GM23338 (cell line): ENCODE data around the gene ATP7A. TPM values are rescaled to one million over a fixed set of nuclear protein-coding genes. Genes with fewer than 3 reads are reported as not detected.

Source experiments
- ATAC-seq: fragments of 200-7000 bp; cut with Tn5 transposase; 3 replicates; pipeline ENCODE4 v1.9.1; 2020
- DNase-seq: peaks from one replicate; pipeline ENCODE4 v3.0.0-alpha.2; 2015; ENCODE audit warnings: low spot score
- H2AFZ ChIP-seq: fragments of 200-600 bp; sonication (generic); 2 replicates; pipeline ENCODE4 v1.8.0; 2016; ENCODE audit warnings: antibody characterized with exemption, mild to moderate bottlenecking, moderate library complexity
- H3F3A ChIP-seq: fragments of 200-600 bp; sonication (generic); replicated peaks from 2 replicates; pipeline ENCODE4 v1.8.0; 2017; ENCODE audit warnings: antibody characterized with exemption, mixed run types, low read depth
- H3K27ac ChIP-seq: fragments of 200-600 bp; sonication (generic); 2 replicates; pipeline ENCODE4 v1.6.1; 2016; ENCODE audit warnings: low read depth
- H3K27me3 ChIP-seq: fragments of 200-600 bp; sonication (generic); 2 replicates; pipeline ENCODE4 v1.8.0; 2016; ENCODE audit warnings: mild to moderate bottlenecking, mixed run types, moderate library complexity; ENCODE audit not compliant: insufficient read depth
- H3K36me3 ChIP-seq: fragments of 200-600 bp; sonication (generic); 2 replicates; pipeline ENCODE4 v1.8.0; 2016; ENCODE audit warnings: mild to moderate bottlenecking; ENCODE audit not compliant: insufficient read depth
- H3K4me1 ChIP-seq: fragments of 200-600 bp; sonication (generic); 2 replicates; pipeline ENCODE4 v1.8.0; 2016; ENCODE audit warnings: mild to moderate bottlenecking, moderate library complexity; ENCODE audit not compliant: insufficient read depth
- H3K4me2 ChIP-seq: fragments of 200-600 bp; sonication (generic); 2 replicates; pipeline ENCODE4 v1.7.1; 2017; ENCODE audit warnings: mixed run types
- H3K4me3 ChIP-seq: fragments of 200-600 bp; sonication (generic); 2 replicates; pipeline ENCODE4 v1.6.1; 2016; ENCODE audit warnings: mixed run types
- H3K79me2 ChIP-seq: fragments of 200-600 bp; sonication (generic); replicated peaks from 2 replicates; pipeline ENCODE4 v1.8.0; 2017; ENCODE audit warnings: mild to moderate bottlenecking; ENCODE audit not compliant: insufficient read depth
- H3K9me2 ChIP-seq: fragments of 200-600 bp; sonication (generic); 2 replicates; pipeline ENCODE4 v1.8.0; 2017; ENCODE audit not compliant: insufficient read depth
- H4K20me1 ChIP-seq: fragments of 200-600 bp; sonication (generic); replicated peaks from 2 replicates; pipeline ENCODE4 v1.8.0; 2017; ENCODE audit warnings: mild to moderate bottlenecking; ENCODE audit not compliant: insufficient read depth
- H3K27ac Mint-ChIP-seq: 2 replicates; pipeline ENCODE4 v1.8.0; 2020; ENCODE audit warnings: inconsistent platforms, mild to moderate bottlenecking, moderate library complexity, mixed read lengths
- H3K27me3 Mint-ChIP-seq: 3 replicates; pipeline ENCODE4 v1.8.0; 2022; ENCODE audit warnings: low read depth, mild to moderate bottlenecking, moderate library complexity, mixed read lengths, inconsistent platforms; ENCODE audit not compliant: insufficient read depth, poor library complexity
- H3K36me3 Mint-ChIP-seq: 3 replicates; pipeline ENCODE4 v1.8.0; 2021; ENCODE audit warnings: low read depth, mild to moderate bottlenecking, inconsistent platforms, moderate library complexity, mixed read lengths
- H3K4me1 Mint-ChIP-seq: 3 replicates; pipeline ENCODE4 v1.8.0; 2020; ENCODE audit warnings: mild to moderate bottlenecking, inconsistent platforms, mixed read lengths
- H3K4me3 Mint-ChIP-seq: 3 replicates; pipeline ENCODE4 v1.8.0; 2021; ENCODE audit warnings: moderate library complexity, mild to moderate bottlenecking, inconsistent platforms, mixed read lengths
- H3K9me3 Mint-ChIP-seq: 3 replicates; pipeline ENCODE4 v1.8.0; 2020; ENCODE audit warnings: moderate library complexity, mild to moderate bottlenecking, inconsistent platforms, mixed read lengths
- CREB1 ChIP-seq: fragments of 250-450 bp; sonication (Bioruptor Pico); IDR thresholded peaks from 2 replicates; pipeline ENCODE4 v1.5.0; 2020; ENCODE audit warnings: low read depth, mild to moderate bottlenecking, moderate library complexity
- EZH2 ChIP-seq: fragments of 200-600 bp; sonication (generic); IDR thresholded peaks from one replicate; pipeline ENCODE4 v1.8.0; 2017; ENCODE audit warnings: antibody characterized with exemption, mild to moderate bottlenecking, low read depth; ENCODE audit not compliant: unreplicated experiment
- JUNB ChIP-seq: IDR thresholded peaks from one replicate; pipeline ENCODE4 v1.6.1; 2016; ENCODE audit warnings: antibody characterized with exemption; ENCODE audit not compliant: unreplicated experiment
- NANOG ChIP-seq: IDR thresholded peaks from 2 replicates; pipeline ENCODE4 v1.6.1; 2016; ENCODE audit warnings: antibody characterized with exemption, borderline replicate concordance
- STAT1 ChIP-seq: IDR thresholded peaks from one replicate; pipeline ENCODE4 v1.6.1; 2016; ENCODE audit warnings: antibody characterized with exemption; ENCODE audit not compliant: unreplicated experiment
- polyA plus RNA-seq: library from polyadenylated mRNA; unstranded; fragments of >200 nt; fragmentation: Nextera tagmentation; extraction: Ambion mirVana; gene quantifications from 2 replicates; pipeline ENCODE4 v1.2.1, GENCODE V29; 2016
- total RNA-seq: library from RNA; depleted of rRNA; stranded (reverse); fragments of >200 nt; shearing (Covaris generic); gene quantifications from 2 replicates; pipeline ENCODE4 v1.2.3, GENCODE V29; 2014
- TF ChIP-seq, protein P1 (sequence below): IDR thresholded peaks from one replicate; pipeline ENCODE4 v1.6.1; 2018; ENCODE audit warnings: antibody characterized with exemption; ENCODE audit not compliant: unreplicated experiment
- TF ChIP-seq, protein P2 (sequence below), 2 experiments: fragments of 200-600 bp in 1 of 2; sonication (generic) in 1 of 2; conservative IDR thresholded peaks; 2 replicates each; pipeline versions ENCODE4 v1.5.1 to v1.6.1; 2016 to 2017; ENCODE audit warnings: antibody characterized with exemption in 2 of 2, low read depth in 2 of 2, mild to moderate bottlenecking in 2 of 2, moderate library complexity in 1 of 2
- TF ChIP-seq, protein P3 (sequence below): IDR thresholded peaks from 2 replicates; pipeline ENCODE4 v1.6.1; 2016; ENCODE audit warnings: antibody characterized with exemption

ATP7A gene
- total and polyA plus RNA-seq, 2 experiments from 2014 or later = 2.2 to 3.1 TPM

DNA sequence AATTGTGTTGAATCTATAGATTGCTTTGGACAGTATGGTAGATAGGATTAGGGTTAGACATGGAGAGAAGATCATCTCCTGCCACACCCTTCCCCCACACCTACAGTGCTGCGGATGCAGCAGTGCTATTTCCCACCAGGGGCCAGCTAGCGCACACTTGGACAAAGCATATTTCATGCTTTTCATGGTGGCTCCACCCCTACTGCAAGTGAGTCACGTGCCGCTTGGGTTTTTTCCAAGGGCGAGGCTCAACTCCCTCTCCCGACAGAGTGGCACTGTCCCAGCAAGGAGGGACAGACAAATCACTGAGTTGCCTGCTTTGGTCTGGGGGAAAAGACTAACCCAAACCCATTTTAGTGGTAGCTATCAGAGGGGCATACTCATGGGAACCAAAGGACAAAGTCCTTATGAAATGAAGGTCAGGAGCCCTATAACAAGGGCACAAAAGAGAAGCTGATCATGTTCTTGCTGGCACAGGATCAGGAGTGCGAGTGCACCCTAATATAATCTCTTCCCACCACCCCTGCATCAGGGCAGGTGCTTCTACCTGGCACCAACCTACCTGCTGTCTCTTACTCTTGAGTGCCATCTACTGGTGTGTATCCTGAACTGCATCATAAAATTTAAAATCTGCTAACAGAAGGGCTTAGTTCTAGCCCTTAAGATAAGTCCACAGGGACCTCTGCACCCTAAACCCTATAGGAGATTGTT lies 114.0 kb downstream of the ATP7A start:
- Mint-ChIP-seq H3K27ac (no peak overlapping the region; the same call in 1 of the 2 replicates), H3K36me3 (no peaks in the 10 kb centered on the region), H3K4me3 (no peak overlapping the region), H3K27me3 (peaks cover 3% of the 10 kb centered on the region), H3K9me3 (no peaks in the 10 kb centered on the region), H3K4me1 (no peaks in the 10 kb centered on the region; the same call in 2 of the 3 replicates)
- TF ChIP-seq STAT1 (no peak), EZH2 (no peak), CREB1 (no peak), NANOG (no peak)
- TF ChIP-seq, protein P1, sequence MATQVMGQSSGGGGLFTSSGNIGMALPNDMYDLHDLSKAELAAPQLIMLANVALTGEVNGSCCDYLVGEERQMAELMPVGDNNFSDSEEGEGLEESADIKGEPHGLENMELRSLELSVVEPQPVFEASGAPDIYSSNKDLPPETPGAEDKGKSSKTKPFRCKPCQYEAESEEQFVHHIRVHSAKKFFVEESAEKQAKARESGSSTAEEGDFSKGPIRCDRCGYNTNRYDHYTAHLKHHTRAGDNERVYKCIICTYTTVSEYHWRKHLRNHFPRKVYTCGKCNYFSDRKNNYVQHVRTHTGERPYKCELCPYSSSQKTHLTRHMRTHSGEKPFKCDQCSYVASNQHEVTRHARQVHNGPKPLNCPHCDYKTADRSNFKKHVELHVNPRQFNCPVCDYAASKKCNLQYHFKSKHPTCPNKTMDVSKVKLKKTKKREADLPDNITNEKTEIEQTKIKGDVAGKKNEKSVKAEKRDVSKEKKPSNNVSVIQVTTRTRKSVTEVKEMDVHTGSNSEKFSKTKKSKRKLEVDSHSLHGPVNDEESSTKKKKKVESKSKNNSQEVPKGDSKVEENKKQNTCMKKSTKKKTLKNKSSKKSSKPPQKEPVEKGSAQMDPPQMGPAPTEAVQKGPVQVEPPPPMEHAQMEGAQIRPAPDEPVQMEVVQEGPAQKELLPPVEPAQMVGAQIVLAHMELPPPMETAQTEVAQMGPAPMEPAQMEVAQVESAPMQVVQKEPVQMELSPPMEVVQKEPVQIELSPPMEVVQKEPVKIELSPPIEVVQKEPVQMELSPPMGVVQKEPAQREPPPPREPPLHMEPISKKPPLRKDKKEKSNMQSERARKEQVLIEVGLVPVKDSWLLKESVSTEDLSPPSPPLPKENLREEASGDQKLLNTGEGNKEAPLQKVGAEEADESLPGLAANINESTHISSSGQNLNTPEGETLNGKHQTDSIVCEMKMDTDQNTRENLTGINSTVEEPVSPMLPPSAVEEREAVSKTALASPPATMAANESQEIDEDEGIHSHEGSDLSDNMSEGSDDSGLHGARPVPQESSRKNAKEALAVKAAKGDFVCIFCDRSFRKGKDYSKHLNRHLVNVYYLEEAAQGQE = no peak
- TF ChIP-seq, protein P2, sequence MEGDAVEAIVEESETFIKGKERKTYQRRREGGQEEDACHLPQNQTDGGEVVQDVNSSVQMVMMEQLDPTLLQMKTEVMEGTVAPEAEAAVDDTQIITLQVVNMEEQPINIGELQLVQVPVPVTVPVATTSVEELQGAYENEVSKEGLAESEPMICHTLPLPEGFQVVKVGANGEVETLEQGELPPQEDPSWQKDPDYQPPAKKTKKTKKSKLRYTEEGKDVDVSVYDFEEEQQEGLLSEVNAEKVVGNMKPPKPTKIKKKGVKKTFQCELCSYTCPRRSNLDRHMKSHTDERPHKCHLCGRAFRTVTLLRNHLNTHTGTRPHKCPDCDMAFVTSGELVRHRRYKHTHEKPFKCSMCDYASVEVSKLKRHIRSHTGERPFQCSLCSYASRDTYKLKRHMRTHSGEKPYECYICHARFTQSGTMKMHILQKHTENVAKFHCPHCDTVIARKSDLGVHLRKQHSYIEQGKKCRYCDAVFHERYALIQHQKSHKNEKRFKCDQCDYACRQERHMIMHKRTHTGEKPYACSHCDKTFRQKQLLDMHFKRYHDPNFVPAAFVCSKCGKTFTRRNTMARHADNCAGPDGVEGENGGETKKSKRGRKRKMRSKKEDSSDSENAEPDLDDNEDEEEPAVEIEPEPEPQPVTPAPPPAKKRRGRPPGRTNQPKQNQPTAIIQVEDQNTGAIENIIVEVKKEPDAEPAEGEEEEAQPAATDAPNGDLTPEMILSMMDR (conservative IDR thresholded peaks at IDR 0.05; ENCODE audit: low read depth in 2 of 2) = peak; percentile 62 to 75
- no peak overlapping the region for H3K4me3 ChIP-seq
- no peaks in the 10 kb centered on the region for H3K9me2 ChIP-seq
- H3K4me2 ChIP-seq = no peak overlapping the region
- no peaks in the 10 kb centered on the region for H3K36me3 ChIP-seq
- H3K4me1 ChIP-seq = no peaks in the 10 kb centered on the region
- H4K20me1 ChIP-seq = no peaks in the 10 kb centered on the region
- DNase-seq (peak; percentile 51), ATAC-seq (peak; percentile 89)
- H3K27ac ChIP-seq = no peak overlapping the region
- H3K79me2 ChIP-seq = no peaks in the 10 kb centered on the region
- H2AFZ ChIP-seq = no peak overlapping the region
- H3F3A ChIP-seq = no peaks in the 10 kb centered on the region
- no peaks in the 10 kb centered on the region for H3K27me3 ChIP-seq

DNA sequence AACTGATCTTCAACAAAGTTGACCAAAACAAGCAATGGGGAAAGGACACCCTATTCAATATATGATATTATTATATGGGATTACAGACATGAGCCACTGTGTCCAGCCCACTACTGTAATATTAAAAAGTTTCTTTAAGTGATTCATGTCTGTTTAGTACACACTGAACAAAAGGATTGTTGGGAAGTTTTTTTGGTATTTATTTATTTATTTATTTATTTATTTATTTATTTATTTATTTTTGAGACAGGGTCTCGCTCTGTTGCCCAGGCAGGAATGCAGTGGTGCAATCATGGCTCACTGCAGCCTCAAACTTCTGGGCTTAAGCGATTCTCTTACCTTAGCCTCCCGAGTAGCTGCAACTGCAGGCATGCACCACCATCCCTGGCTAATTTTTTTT lies 117.3 kb downstream of the ATP7A start:
- no peak overlapping the region for H3K4me2 ChIP-seq
- DNase-seq = no peak
- H3K27ac ChIP-seq = no peak overlapping the region
- no peaks in the 10 kb centered on the region; the same call in 2 of the 3 replicates for H3K4me1 Mint-ChIP-seq
- H3K9me3 Mint-ChIP-seq = no peaks in the 10 kb centered on the region
- H3K4me3 Mint-ChIP-seq = no peak overlapping the region
- no peaks in the 10 kb centered on the region for H3K79me2 ChIP-seq
- no peaks in the 10 kb centered on the region for H3F3A ChIP-seq
- no peak overlapping the region for H3K27ac Mint-ChIP-seq
- H3K36me3 Mint-ChIP-seq = no peaks in the 10 kb centered on the region
- no peak overlapping the region for H3K4me3 ChIP-seq
- H3K36me3 ChIP-seq = no peaks in the 10 kb centered on the region
- H3K27me3 Mint-ChIP-seq = peaks cover 3% of the 10 kb centered on the region
- no peak for ATAC-seq
- H3K4me1 ChIP-seq = no peaks in the 10 kb centered on the region
- H3K9me2 ChIP-seq = no peaks in the 10 kb centered on the region
- H2AFZ ChIP-seq = no peak overlapping the region
- H3K27me3 ChIP-seq = no peaks in the 10 kb centered on the region
- H4K20me1 ChIP-seq = no peaks in the 10 kb centered on the region
- TF ChIP-seq, protein P3, sequence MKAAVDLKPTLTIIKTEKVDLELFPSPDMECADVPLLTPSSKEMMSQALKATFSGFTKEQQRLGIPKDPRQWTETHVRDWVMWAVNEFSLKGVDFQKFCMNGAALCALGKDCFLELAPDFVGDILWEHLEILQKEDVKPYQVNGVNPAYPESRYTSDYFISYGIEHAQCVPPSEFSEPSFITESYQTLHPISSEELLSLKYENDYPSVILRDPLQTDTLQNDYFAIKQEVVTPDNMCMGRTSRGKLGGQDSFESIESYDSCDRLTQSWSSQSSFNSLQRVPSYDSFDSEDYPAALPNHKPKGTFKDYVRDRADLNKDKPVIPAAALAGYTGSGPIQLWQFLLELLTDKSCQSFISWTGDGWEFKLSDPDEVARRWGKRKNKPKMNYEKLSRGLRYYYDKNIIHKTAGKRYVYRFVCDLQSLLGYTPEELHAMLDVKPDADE = no peak
- TF ChIP-seq JUNB (no peak), NANOG (no peak), STAT1 (no peak)
- TF ChIP-seq, protein P1 = no peak
